Ovary (tissue), 3 donors: ENCODE results near the gene PSMD13.

Experiments
- POLR2A ChIP-seq: fragments of 450-650 bp; IDR thresholded peaks from one replicate; pipeline ENCODE4 v1.6.1; 2017; ENCODE audit warnings: antibody characterized with exemption, mild to moderate bottlenecking, moderate library complexity
- TF ChIP-seq, protein P1 (sequence below), 3 donors: fragments of 450-650 bp in 2 of 3; fragments of 200-600 bp in 1 of 3; IDR thresholded peaks; one replicate each; pipeline versions ENCODE4 v1.5.1 to v1.8.0; 2016 to 2022; ENCODE audit warnings: antibody characterized with exemption in 3 of 3, mild to moderate bottlenecking in 1 of 3
- donor health status: DM: no; HTN: no; CAD: no.

DNA sequence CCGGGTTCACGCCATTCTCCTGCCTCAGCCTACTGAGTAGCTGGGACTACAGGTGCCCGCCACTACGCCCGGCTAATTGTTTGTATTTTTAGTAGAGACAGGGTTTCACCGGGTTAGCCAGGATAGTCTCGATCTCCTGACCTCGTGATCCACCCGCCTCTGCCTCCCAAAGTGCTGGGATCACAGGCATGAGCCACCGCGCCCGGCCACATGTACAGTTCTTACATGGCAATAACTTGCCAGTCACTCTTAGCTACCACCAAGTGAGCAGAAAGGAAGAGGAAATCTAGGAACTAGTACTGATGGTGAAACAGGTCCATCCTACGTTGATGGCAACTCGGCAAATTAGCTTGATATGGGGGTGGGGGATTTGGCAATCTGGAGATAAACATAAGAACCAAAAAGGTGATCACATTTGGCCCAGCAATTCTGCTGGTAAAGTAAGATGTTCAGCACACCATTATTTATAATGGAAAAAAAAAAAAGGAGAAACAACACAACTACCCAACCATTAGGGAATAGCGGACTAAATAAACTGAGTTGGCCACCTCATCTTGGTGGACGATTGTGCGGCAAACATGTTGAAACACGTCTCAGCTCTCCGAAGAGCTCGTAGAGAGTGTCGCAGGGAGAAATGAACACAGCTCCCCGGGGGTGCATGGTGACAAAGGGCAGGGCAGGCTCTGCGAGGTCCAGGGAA, 46.8 kb downstream of the PSMD13 start:
- TF ChIP-seq, protein P1, sequence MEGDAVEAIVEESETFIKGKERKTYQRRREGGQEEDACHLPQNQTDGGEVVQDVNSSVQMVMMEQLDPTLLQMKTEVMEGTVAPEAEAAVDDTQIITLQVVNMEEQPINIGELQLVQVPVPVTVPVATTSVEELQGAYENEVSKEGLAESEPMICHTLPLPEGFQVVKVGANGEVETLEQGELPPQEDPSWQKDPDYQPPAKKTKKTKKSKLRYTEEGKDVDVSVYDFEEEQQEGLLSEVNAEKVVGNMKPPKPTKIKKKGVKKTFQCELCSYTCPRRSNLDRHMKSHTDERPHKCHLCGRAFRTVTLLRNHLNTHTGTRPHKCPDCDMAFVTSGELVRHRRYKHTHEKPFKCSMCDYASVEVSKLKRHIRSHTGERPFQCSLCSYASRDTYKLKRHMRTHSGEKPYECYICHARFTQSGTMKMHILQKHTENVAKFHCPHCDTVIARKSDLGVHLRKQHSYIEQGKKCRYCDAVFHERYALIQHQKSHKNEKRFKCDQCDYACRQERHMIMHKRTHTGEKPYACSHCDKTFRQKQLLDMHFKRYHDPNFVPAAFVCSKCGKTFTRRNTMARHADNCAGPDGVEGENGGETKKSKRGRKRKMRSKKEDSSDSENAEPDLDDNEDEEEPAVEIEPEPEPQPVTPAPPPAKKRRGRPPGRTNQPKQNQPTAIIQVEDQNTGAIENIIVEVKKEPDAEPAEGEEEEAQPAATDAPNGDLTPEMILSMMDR (IDR thresholded peaks at IDR 0.05) = no peak
- TF ChIP-seq POLR2A = no peak
